Mesenchymal stem cell (in vitro differentiated cells and primary cell): ENCODE data around the gene RBSN.

Experiments used
- DNase-seq: peaks from one replicate; pipeline ENCODE4 v3.0.0-alpha.2; 2013
- H2AFZ ChIP-seq: one replicate; pipeline ENCODE4 v1.6.1; 2013; ENCODE audit warnings: low read depth, mild to moderate bottlenecking, control low read depth, inconsistent platforms, low read length, moderate library complexity
- H2AK5ac ChIP-seq: 2 replicates; pipeline ENCODE4 v1.6.1; 2013; ENCODE audit warnings: low read length, moderate library complexity, mild to moderate bottlenecking, inconsistent platforms; ENCODE audit not compliant: severe bottlenecking
- H2BK120ac ChIP-seq: one replicate; pipeline ENCODE4 v1.6.1; 2013; ENCODE audit warnings: low read depth, mild to moderate bottlenecking, inconsistent platforms, low read length, moderate library complexity
- H2BK12ac ChIP-seq, 2 experiments: one replicate each; pipeline ENCODE4 v1.6.1; 2013; ENCODE audit warnings: inconsistent platforms in 2 of 2, low read length in 2 of 2, mild to moderate bottlenecking in 2 of 2, moderate library complexity in 2 of 2, control low read depth in 1 of 2
- H2BK15ac ChIP-seq: one replicate; pipeline ENCODE4 v1.6.1; 2013; ENCODE audit warnings: mild to moderate bottlenecking, low read depth, inconsistent platforms; ENCODE audit not compliant: poor library complexity, severe bottlenecking
- H2BK5ac ChIP-seq: 2 replicates; pipeline ENCODE4 v1.6.1; 2013; ENCODE audit warnings: low read depth, mild to moderate bottlenecking, low read length, control low read depth, inconsistent platforms; ENCODE audit not compliant: poor library complexity, severe bottlenecking
- H3K14ac ChIP-seq, 2 experiments: one replicate each; pipeline ENCODE4 v1.6.1; 2013; ENCODE audit warnings: inconsistent platforms in 2 of 2, low read length in 2 of 2, control low read depth in 1 of 2, mild to moderate bottlenecking in 1 of 2, moderate library complexity in 1 of 2
- H3K18ac ChIP-seq, 2 experiments: one replicate each; pipeline ENCODE4 v1.6.1; 2013; ENCODE audit warnings: inconsistent platforms in 2 of 2, low read length in 2 of 2, control low read depth in 1 of 2, low read depth in 1 of 2, mild to moderate bottlenecking in 1 of 2
- H3K23ac ChIP-seq, 2 experiments: one replicate each; pipeline ENCODE4 v1.6.1; 2013; ENCODE audit warnings: inconsistent platforms in 2 of 2, low read length in 2 of 2, mild to moderate bottlenecking in 2 of 2, moderate library complexity in 2 of 2, control low read depth in 1 of 2
- H3K27ac ChIP-seq: 2 replicates; pipeline ENCODE4 v1.5.1; 2013; ENCODE audit warnings: mild to moderate bottlenecking, moderate library complexity, low read length, control low read depth, inconsistent platforms; ENCODE audit not compliant: poor library complexity, severe bottlenecking
- H3K27me3 ChIP-seq, 2 experiments: 2 replicates each; pipeline versions ENCODE4 v1.6.1 to v1.7.0; 2013; ENCODE audit warnings: low read length in 2 of 2, mild to moderate bottlenecking in 2 of 2, moderate library complexity in 2 of 2, control low read depth in 1 of 2, inconsistent platforms in 1 of 2; ENCODE audit not compliant: control insufficient read depth in 1 of 2, insufficient read depth in 1 of 2
- H3K36me3 ChIP-seq, 2 experiments: 2 replicates each; pipeline versions ENCODE4 v1.6.1 to v1.7.0; 2013; ENCODE audit warnings: low read length in 2 of 2, control low read depth in 1 of 2, inconsistent platforms in 1 of 2, low read depth in 1 of 2, mild to moderate bottlenecking in 1 of 2; ENCODE audit not compliant: insufficient read depth in 2 of 2, control insufficient read depth in 1 of 2
- H3K4ac ChIP-seq, 2 experiments: one replicate each; pipeline ENCODE4 v1.6.1; 2013; ENCODE audit warnings: inconsistent platforms in 2 of 2, low read length in 2 of 2, mild to moderate bottlenecking in 2 of 2, moderate library complexity in 2 of 2, control low read depth in 1 of 2, low read depth in 1 of 2
- H3K4me1 ChIP-seq: 2 replicates; pipeline ENCODE4 v1.6.1; 2013; ENCODE audit warnings: low read depth, low read length, control low read depth; ENCODE audit not compliant: control insufficient read depth, insufficient read depth
- H3K4me2 ChIP-seq: 2 replicates; pipeline ENCODE4 v1.6.1; 2013; ENCODE audit warnings: low read length, mild to moderate bottlenecking, inconsistent platforms; ENCODE audit not compliant: poor library complexity, severe bottlenecking
- H3K4me3 ChIP-seq, 2 experiments: 2 replicates each; pipeline versions ENCODE4 v1.5.1 to v1.7.0; 2013; ENCODE audit warnings: low read length in 2 of 2, mild to moderate bottlenecking in 2 of 2, control low read depth in 1 of 2, low read depth in 1 of 2; ENCODE audit not compliant: insufficient read depth in 1 of 2
- H3K79me1 ChIP-seq: replicated peaks from 2 replicates; pipeline ENCODE4 v1.6.1; 2013; ENCODE audit warnings: mild to moderate bottlenecking, control low read depth, low read length, inconsistent platforms; ENCODE audit not compliant: poor library complexity, severe bottlenecking
- H3K9ac ChIP-seq: 2 replicates; pipeline ENCODE4 v1.7.0; 2013; ENCODE audit warnings: mild to moderate bottlenecking, low read length, moderate library complexity
- H3K9me3 ChIP-seq: 2 replicates; pipeline ENCODE4 v1.7.0; 2013; ENCODE audit warnings: mild to moderate bottlenecking, low read length; ENCODE audit not compliant: control insufficient read depth
- H4K8ac ChIP-seq: one replicate; pipeline ENCODE4 v1.6.1; 2013; ENCODE audit warnings: inconsistent platforms, mild to moderate bottlenecking, low read length, moderate library complexity
- H4K91ac ChIP-seq: one replicate; pipeline ENCODE4 v1.6.1; 2013; ENCODE audit warnings: mild to moderate bottlenecking, low read length, inconsistent platforms
- WGBS: methylation state at CpG from one replicate; pipeline ENCODE4 v1.1.7; 2013; ENCODE audit warnings: mixed read lengths; 5-methylcytosine and 5-hydroxymethylcytosine counted together

Gene RBSN

GRCh38 chr3:15113884-15114283 is 14.9 kb upstream of the RBSN start:
- no peak overlapping the region for H3K4me3 ChIP-seq
- no peak for DNase-seq
- no peak overlapping the region for H2BK5ac ChIP-seq
- H3K79me1 ChIP-seq, result no peaks in the 10 kb centered on the region
- no peak overlapping the region for H2BK120ac ChIP-seq
- H3K27ac ChIP-seq, result no peak overlapping the region
- no peak overlapping the region for H3K14ac ChIP-seq
- no peaks in the 10 kb centered on the region for H3K9me3 ChIP-seq
- no peak overlapping the region for H2AFZ ChIP-seq
- H3K18ac ChIP-seq, result no peak overlapping the region
- H3K23ac ChIP-seq, result no peak overlapping the region
- no peak overlapping the region for H2AK5ac ChIP-seq
- H2BK15ac ChIP-seq, result no peak overlapping the region
- H3K4me1 ChIP-seq, result no peaks in the 10 kb centered on the region
- no peak overlapping the region for H3K4me2 ChIP-seq
- WGBS, result 87% methylated on average over 2 of the region's 3 CpGs
- no peaks in the 10 kb centered on the region for H3K36me3 ChIP-seq
- no peak overlapping the region for H4K8ac ChIP-seq
- no peak overlapping the region for H3K9ac ChIP-seq
- H3K27me3 ChIP-seq, result peaks cover 12 to 17% of the 10 kb centered on the region in 2 experiments
- H2BK12ac ChIP-seq, result no peak overlapping the region
- no peak overlapping the region for H4K91ac ChIP-seq
- no peak overlapping the region for H3K4ac ChIP-seq

- H3K4me1 ChIP-seq, result no peaks in the 10 kb centered on the region
- no peak overlapping the region for H3K14ac ChIP-seq
- H2BK15ac ChIP-seq, result no peak overlapping the region
- no peaks in the 10 kb centered on the region for H3K9me3 ChIP-seq
- no peak overlapping the region for H2AFZ ChIP-seq
- H3K36me3 ChIP-seq, result no peaks in the 10 kb centered on the region
- no peak overlapping the region for H3K4ac ChIP-seq
- H3K79me1 ChIP-seq, result no peaks in the 10 kb centered on the region
- no peak overlapping the region for H4K91ac ChIP-seq
- H3K27me3 ChIP-seq, result peaks cover 12 to 17% of the 10 kb centered on the region in 2 experiments
- H3K4me2 ChIP-seq, result no peak overlapping the region
- H3K4me3 ChIP-seq, result no peak overlapping the region
- no peak overlapping the region for H2AK5ac ChIP-seq
- no peak for DNase-seq
- no peak overlapping the region for H2BK12ac ChIP-seq
- no peak overlapping the region for H4K8ac ChIP-seq
- no peak overlapping the region for H2BK5ac ChIP-seq
- no peak overlapping the region for H3K18ac ChIP-seq
- H3K27ac ChIP-seq, result no peak overlapping the region
- 78% methylated on average over 6 of the region's 6 CpGs for WGBS
- H3K9ac ChIP-seq, result no peak overlapping the region
- H3K23ac ChIP-seq, result no peak overlapping the region
- H2BK120ac ChIP-seq, result no peak overlapping the region
These were observed 14.5 kb upstream of the RBSN start for GRCh38 chr3:15113471-15113870.

- Histone ChIP-seq H2BK12ac (no peak overlapping the region), H3K18ac (no peak overlapping the region), H3K27me3 (peaks cover 12 to 17% of the 10 kb centered on the region in 2 experiments), H3K4me3 (no peak overlapping the region), H4K8ac (no peak overlapping the region), H3K9ac (no peak overlapping the region), H2BK5ac (no peak overlapping the region), H4K91ac (no peak overlapping the region), H3K4ac (no peak overlapping the region), H3K23ac (no peak overlapping the region), H3K79me1 (no peaks in the 10 kb centered on the region), H2BK15ac (no peak overlapping the region), H3K9me3 (no peaks in the 10 kb centered on the region), H3K27ac (no peak overlapping the region), H3K14ac (no peak overlapping the region), H2AFZ (no peak overlapping the region), H2AK5ac (no peak overlapping the region), H3K4me1 (peaks cover 2% of the 10 kb centered on the region), H2BK120ac (no peak overlapping the region), H3K36me3 (no peaks in the 10 kb centered on the region), H3K4me2 (no peak overlapping the region)
- no peak for DNase-seq
- WGBS, result 30% methylated on average over 1 of the region's 3 CpGs
These were observed 13.1 kb upstream of the RBSN start for GRCh38 chr3:15112011-15112410.

- Histone ChIP-seq H3K14ac (no peak overlapping the region), H2BK12ac (no peak overlapping the region), H3K4me1 (peaks cover 2% of the 10 kb centered on the region), H3K4ac (no peak overlapping the region), H3K27ac (no peak overlapping the region), H3K9me3 (no peaks in the 10 kb centered on the region), H2BK120ac (no peak overlapping the region), H3K79me1 (no peaks in the 10 kb centered on the region), H3K18ac (no peak overlapping the region), H3K27me3 (peaks cover 11 to 16% of the 10 kb centered on the region in 2 experiments), H2AK5ac (no peak overlapping the region), H4K91ac (no peak overlapping the region), H2BK15ac (no peak overlapping the region), H2BK5ac (no peak overlapping the region), H3K23ac (no peak overlapping the region), H2AFZ (no peak overlapping the region), H3K36me3 (no peaks in the 10 kb centered on the region), H3K4me2 (no peak overlapping the region), H4K8ac (no peak overlapping the region), H3K4me3 (peak overlapping the region in 1 of 2 experiments; percentile 8), H3K9ac (no peak overlapping the region)
- 70% methylated on average over 4 of the region's 4 CpGs for WGBS
- DNase-seq, result no peak
These were observed 11.3 kb upstream of the RBSN start for GRCh38 chr3:15110206-15110605.
